ENCODE measurements around the gene SDR42E1.

SDR42E1 gene

GRCh38 chr16:81940781-81941560 lies 70.3 kb downstream of the SDR42E1 start:
- no peak for DNase-seq (ENCODE audit: low read depth in 3 of 3)

GRCh38 chr16:81939164-81940056 lies 71.9 kb downstream of the SDR42E1 start:
- no peak for DNase-seq (ENCODE audit: low read depth in 3 of 3)

Measured in stimulated activated CD4-positive, alpha-beta T cell treated with anti-CD3 and anti-CD28 coated beads, TNF-alpha, amount 100 ng/mL, for 48 hours (primary cell).